Measurements from ENCODE around the gene TRHDE.

DNA sequence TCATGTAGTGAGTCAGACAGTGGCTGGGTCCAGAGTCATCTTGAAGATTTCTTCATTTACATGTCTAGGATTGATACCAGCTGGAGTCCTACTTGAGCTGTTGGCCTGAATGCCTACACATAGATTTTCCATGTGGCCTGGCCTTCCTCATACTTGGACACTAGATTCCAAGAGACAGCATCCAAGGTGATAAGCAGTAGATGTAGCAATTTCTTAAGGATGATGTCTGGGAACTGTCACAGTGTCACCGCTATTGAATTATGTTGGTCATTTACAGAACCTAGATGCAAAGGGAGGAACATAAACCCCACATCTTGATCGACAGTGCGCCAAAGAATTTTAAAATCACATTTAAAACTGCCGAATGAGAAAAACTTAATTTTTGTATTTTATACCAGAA lies 412.3 kb downstream of the TRHDE start:
- no peak for TF ChIP-seq CTCF (IDR thresholded peaks at IDR 0.05; ENCODE audit: low read length)
- no peak for TF ChIP-seq EZH2 (IDR thresholded peaks at IDR 0.05; ENCODE audit: borderline replicate concordance, low read length)

All from OCI-LY1 (cell line).